HEK293 (cell line): ENCODE measurements around the gene RPS6KC1.

Experiments used
- CTCF ChIA-PET: fragments of 350-600 bp; formaldehyde crosslinking; extraction: SDS; loops from one replicate; lab custom pipeline; 2021; ENCODE audit warnings: antibody characterized with exemption; lab: Yijun Ruan, JAX
- POLR2A ChIA-PET: fragments of 300-600 bp; formaldehyde crosslinking; extraction: SDS; loops from one replicate; lab custom pipeline; 2020; ENCODE audit warnings: antibody characterized with exemption, inconsistent platforms; lab: Yijun Ruan, JAX
- H3K27ac ChIP-seq: fragments of 200-500 bp; sonication (Bioruptor generic); 2 replicates; pipeline ENCODE4 v1.5.1; 2014; ENCODE audit warnings: low read depth, low read length, control low read depth, inconsistent platforms; ENCODE audit errors: extremely low read depth
- H3K36me3 ChIP-seq, 2 experiments: fragments of 200-500 bp in 1 of 2; sonication (Bioruptor generic) in 1 of 2; 1 replicate in 1 of 2; 2 replicates in 1 of 2; pipeline ENCODE4 v1.5.1; 2014 to 2017; ENCODE audit warnings: inconsistent platforms in 2 of 2, low read length in 2 of 2; ENCODE audit not compliant: control insufficient read depth in 2 of 2, insufficient read depth in 1 of 2
- H3K4me1 ChIP-seq: fragments of 200-500 bp; sonication (Bioruptor generic); 2 replicates; pipeline ENCODE4 v1.5.1; 2014; ENCODE audit warnings: mild to moderate bottlenecking, low read length, inconsistent platforms; ENCODE audit not compliant: control insufficient read depth, insufficient read depth
- H3K4me3 ChIP-seq: 2 replicates; pipeline ENCODE4 v1.5.1; 2011; ENCODE audit warnings: low read depth, mild to moderate bottlenecking, control low read depth, low read length, moderate library complexity
- H3K9me3 ChIP-seq: fragments of 200-500 bp; sonication (Bioruptor generic); 2 replicates; pipeline ENCODE4 v1.5.1; 2014; ENCODE audit warnings: low read depth, low read length, inconsistent platforms; ENCODE audit not compliant: control insufficient read depth, insufficient read depth
- HOXC10 ChIP-seq: sonication (generic); formaldehyde crosslinking; IDR thresholded peaks from 2 replicates; pipeline ENCODE4 v1.8.1; 2023; ENCODE audit warnings: mild to moderate bottlenecking, missing genetic modification reagents
- HOXD13 ChIP-seq: sonication (generic); formaldehyde crosslinking; IDR thresholded peaks from 2 replicates; pipeline ENCODE4 v1.8.0; 2022; ENCODE audit warnings: missing genetic modification reagents, borderline replicate concordance
- KLF9 ChIP-seq: fragments of 450-650 bp; formaldehyde crosslinking; IDR thresholded peaks from 2 replicates; pipeline ENCODE4 v1.5.1; 2016; ENCODE audit warnings: missing biosample characterization, missing genetic modification characterization, low read depth
- OVOL3 ChIP-seq: fragments of 450-650 bp; formaldehyde crosslinking; IDR thresholded peaks from 2 replicates; pipeline ENCODE4 v1.5.1; 2016; ENCODE audit warnings: missing biosample characterization, missing genetic modification characterization
- TSHZ1 ChIP-seq: fragments of 450-650 bp; formaldehyde crosslinking; IDR thresholded peaks from 2 replicates; pipeline ENCODE4 v1.5.1; 2016; ENCODE audit warnings: missing biosample characterization, missing genetic modification characterization, borderline replicate concordance
- ZBTB44 ChIP-seq: fragments of 450-650 bp; IDR thresholded peaks from 2 replicates; pipeline ENCODE4 v1.5.1; 2018; ENCODE audit warnings: missing biosample characterization, mild to moderate bottlenecking, missing genetic modification characterization
- ZFP69B ChIP-seq: fragments of 450-650 bp; formaldehyde crosslinking; IDR thresholded peaks from 2 replicates; pipeline ENCODE4 v1.5.1; 2016; ENCODE audit warnings: missing biosample characterization, missing genetic modification characterization
- ZNF211 ChIP-seq: fragments of 450-650 bp; formaldehyde crosslinking; IDR thresholded peaks from 2 replicates; pipeline ENCODE4 v1.5.1; 2016; ENCODE audit warnings: low read depth, missing biosample characterization, missing genetic modification characterization
- ZNF239 ChIP-seq: fragments of 450-650 bp; formaldehyde crosslinking; IDR thresholded peaks from 2 replicates; pipeline ENCODE4 v1.5.1; 2016; ENCODE audit warnings: missing biosample characterization, missing genetic modification characterization
- ZNF274 ChIP-seq, 2 experiments: fragments of 200-500 bp in 1 of 2; fragments of 450-650 bp in 1 of 2; sonication (Bioruptor generic) in 1 of 2; formaldehyde crosslinking in 1 of 2; IDR thresholded peaks; 2 replicates each; pipeline versions ENCODE4 v1.5.1 to v1.6.1; 2014 to 2016; ENCODE audit warnings: borderline replicate concordance in 1 of 2, inconsistent platforms in 1 of 2, low read length in 1 of 2, missing biosample characterization in 1 of 2, missing genetic modification characterization in 1 of 2
- ZNF280C ChIP-seq: fragments of 450-650 bp; formaldehyde crosslinking; IDR thresholded peaks from 2 replicates; pipeline ENCODE4 v1.5.1; 2016; ENCODE audit warnings: missing biosample characterization, missing genetic modification characterization
- ZNF433 ChIP-seq: fragments of 450-650 bp; formaldehyde crosslinking; IDR thresholded peaks from 2 replicates; pipeline ENCODE4 v1.5.1; 2016; ENCODE audit warnings: missing biosample characterization, missing genetic modification characterization, low read depth
- ZNF449 ChIP-seq: fragments of 450-650 bp; formaldehyde crosslinking; IDR thresholded peaks from 2 replicates; pipeline ENCODE4 v1.5.1; 2017; ENCODE audit warnings: missing biosample characterization, mild to moderate bottlenecking, missing genetic modification characterization, moderate library complexity
- ZNF580 ChIP-seq: fragments of 450-650 bp; formaldehyde crosslinking; IDR thresholded peaks from 2 replicates; pipeline ENCODE4 v1.5.1; 2016; ENCODE audit warnings: missing biosample characterization, missing genetic modification characterization
- ZNF600 ChIP-seq: fragments of 450-650 bp; formaldehyde crosslinking; IDR thresholded peaks from 2 replicates; pipeline ENCODE4 v1.5.1; 2016; ENCODE audit warnings: missing biosample characterization, missing genetic modification characterization
- ZNF624 ChIP-seq: fragments of 450-650 bp; formaldehyde crosslinking; IDR thresholded peaks from 2 replicates; pipeline ENCODE4 v1.5.1; 2017; ENCODE audit warnings: missing biosample characterization, missing genetic modification characterization
- ZNF660 ChIP-seq: fragments of 450-650 bp; IDR thresholded peaks from 2 replicates; pipeline ENCODE4 v1.5.1; 2018; ENCODE audit warnings: missing biosample characterization, mild to moderate bottlenecking, missing genetic modification characterization
- ZNF843 ChIP-seq: fragments of 450-650 bp; formaldehyde crosslinking; IDR thresholded peaks from 2 replicates; pipeline ENCODE4 v1.5.1; 2016; ENCODE audit warnings: missing biosample characterization, missing genetic modification characterization

Gene RPS6KC1

GRCh38 chr1:213303286-213303685, 252.2 kb downstream of the RPS6KC1 start:
- ChIA-PET POLR2A (no interaction called here), CTCF (interaction anchor here (0.6 kb wide), 2 partner anchors 182 to 336 kb away, joined by 3 read pairs; no protein-coding TSS in a partner anchor)
- Histone ChIP-seq H3K9me3 (no peaks in the 10 kb centered on the region), H3K36me3 (no peaks in the 10 kb centered on the region), H3K4me1 (no peaks in the 10 kb centered on the region), H3K4me3 (no peak overlapping the region), H3K27ac (no peak overlapping the region)
- TF ChIP-seq HOXC10 (no peak), OVOL3 (no peak), ZFP69B (tag by site-specific recombination) (no peak), ZNF843 (tag by site-specific recombination) (no peak), ZNF239 (tag by site-specific recombination) (no peak), ZNF580 (tag by site-specific recombination) (no peak), HOXD13 (CRISPR knock-in tag) (no peak), ZNF211 (tag by site-specific recombination) (no peak), TSHZ1 (tag by site-specific recombination) (no peak), KLF9 (tag by site-specific recombination) (no peak), ZNF274 (IDR thresholded peaks at IDR 0.05; ENCODE audit: low read length) (no peak), ZNF274 (tag by site-specific recombination; IDR thresholded peaks at IDR 0.05; ENCODE audit: borderline replicate concordance) (no peak), ZNF624 (tag by site-specific recombination) (no peak), ZNF660 (tag by site-specific recombination) (no peak), ZNF600 (tag by site-specific recombination) (no peak), ZNF433 (tag by site-specific recombination) (no peak), ZNF280C (tag by site-specific recombination) (no peak), ZBTB44 (no peak), ZNF449 (no peak)
